ENCODE data around the gene ENPP7. TPM values are rescaled to one million over a fixed set of nuclear protein-coding genes. Genes with fewer than 3 reads are reported as not detected.

Gene ENPP7
- not detected in 5 replicates for total RNA-seq (2022; extraction: Qiagen RNA extraction)

DNA sequence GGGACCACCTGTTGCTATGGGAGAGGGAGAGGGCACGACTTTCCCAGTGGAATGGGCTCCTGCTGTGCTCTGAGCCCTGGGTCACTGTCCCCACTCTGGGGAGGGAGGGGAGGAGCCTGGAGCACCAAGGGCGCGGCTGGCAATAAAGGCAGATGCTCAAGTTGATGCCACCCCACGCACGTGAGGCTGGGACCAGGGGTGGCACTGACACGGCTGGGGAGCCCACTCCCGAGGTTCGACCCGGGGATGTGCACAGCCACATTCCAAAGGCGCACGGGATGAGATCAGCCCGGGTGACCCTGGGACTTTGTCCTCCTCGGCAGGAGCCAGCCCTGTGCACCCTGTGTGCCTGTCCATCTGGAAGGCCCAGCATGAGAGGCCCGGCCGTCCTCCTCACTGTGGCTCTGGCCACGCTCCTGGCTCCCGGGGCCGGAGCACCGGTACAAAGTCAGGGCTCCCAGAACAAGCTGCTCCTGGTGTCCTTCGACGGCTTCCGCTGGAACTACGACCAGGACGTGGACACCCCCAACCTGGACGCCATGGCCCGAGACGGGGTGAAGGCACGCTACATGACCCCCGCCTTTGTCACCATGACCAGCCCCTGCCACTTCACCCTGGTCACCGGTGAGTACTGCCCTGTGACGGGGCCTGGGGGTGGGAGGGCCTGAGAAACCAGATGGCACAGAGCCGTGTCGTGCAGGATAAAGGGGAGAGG lies at the start of gene ENPP7:
Gene ENPP7, plus strand, starts transcription at position 175 of the 715 bp plus-strand sequence. Its CDS starts 197 bp downstream, at position 372.

DNA sequence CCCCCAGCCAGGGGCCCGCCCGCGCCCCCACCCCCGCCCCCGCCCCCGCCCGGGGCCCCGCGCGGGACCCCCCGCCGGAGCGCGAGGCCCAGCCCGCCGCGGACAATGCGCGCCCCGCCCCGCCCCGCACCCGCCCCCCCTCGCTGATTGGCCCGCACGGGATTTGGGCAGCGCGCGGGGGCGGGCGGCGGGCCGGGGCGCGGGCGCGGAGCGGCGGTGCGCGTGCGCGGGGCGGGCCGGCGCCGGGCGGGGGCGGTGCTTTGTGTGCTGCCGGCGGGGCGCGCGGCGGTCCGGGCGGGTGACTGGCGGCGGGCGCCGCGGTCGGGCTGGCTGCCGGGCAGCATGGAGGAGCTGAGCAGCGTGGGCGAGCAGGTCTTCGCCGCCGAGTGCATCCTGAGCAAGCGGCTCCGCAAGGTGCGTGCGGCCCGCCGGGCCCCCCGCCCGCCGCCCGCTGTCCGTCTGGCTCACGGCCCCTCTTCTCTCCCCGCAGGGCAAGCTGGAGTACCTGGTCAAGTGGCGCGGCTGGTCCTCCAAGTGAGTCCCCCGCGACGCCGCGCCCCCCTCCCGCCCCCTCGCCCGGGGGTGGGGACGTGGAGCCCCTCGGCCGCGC lies 47.3 kb downstream of the ENPP7 start, which contains the start of gene CBX2:
Gene CBX2, plus strand, starts transcription at position 255 of the 610 bp plus-strand sequence. Its CDS starts 88 bp downstream, at position 343.

Other genes starting within 250 kb of the ENPP7 start
- 3.3 to 6.1 TPM (median 5.3 TPM) in 5 replicates for gene RBFOX3, start 119.9 kb upstream of the ENPP7 start, total RNA-seq (2022; extraction: Qiagen RNA extraction)
- 14.3 to 17.5 TPM (median 16.1 TPM) in 5 replicates for gene CBX2, start 47.2 kb downstream of the ENPP7 start, total RNA-seq (2022; extraction: Qiagen RNA extraction)
- gene CBX8, start 66.1 kb downstream of the ENPP7 start, total RNA-seq (2022; extraction: Qiagen RNA extraction): 11.8 to 16.8 TPM (median 15.9 TPM) in 5 replicates
- 28.7 to 42.1 TPM (median 40.3 TPM) in 5 replicates for gene CBX4, start 108.5 kb downstream of the ENPP7 start, total RNA-seq (2022; extraction: Qiagen RNA extraction)

Measured in A549 treated with AZD2906 at 1 μM for 4 hours (cell line).